SK-N-SH (cell line): Measurements from ENCODE around the gene CCDC178.

Experiments
- CHD2 ChIP-seq: fragments of 150-350 bp; IDR thresholded peaks from 2 replicates; pipeline ENCODE4 v1.6.1; 2018; ENCODE audit warnings: low read length; ENCODE audit not compliant: partially characterized antibody
- CTCF ChIP-seq: fragments of 200-600 bp; sonication (generic); IDR thresholded peaks from 2 replicates; pipeline ENCODE4 v1.6.1; 2017; ENCODE audit warnings: antibody characterized with exemption, mild to moderate bottlenecking, moderate library complexity
- ELF1 ChIP-seq: IDR thresholded peaks from 2 replicates; pipeline ENCODE4 v1.4.0; 2012
- FOSL2 ChIP-seq: IDR thresholded peaks from 2 replicates; pipeline ENCODE4 v1.4.0; 2012; ENCODE audit warnings: low read depth, mild to moderate bottlenecking, moderate library complexity, borderline replicate concordance
- GABPA ChIP-seq: IDR thresholded peaks from 2 replicates; pipeline ENCODE4 v1.4.0; 2012; ENCODE audit warnings: low read depth, mild to moderate bottlenecking
- JUND ChIP-seq: IDR thresholded peaks from 2 replicates; pipeline ENCODE4 v1.4.0; 2012
- POLR2AphosphoS5 ChIP-seq: IDR thresholded peaks from 2 replicates; pipeline ENCODE4 v1.6.1; 2012; ENCODE audit warnings: low read depth, low read length
- RAD21 ChIP-seq: IDR thresholded peaks from 2 replicates; pipeline ENCODE4 v1.6.1; 2012; ENCODE audit warnings: mild to moderate bottlenecking, low read length
- RCOR1 ChIP-seq: fragments of 150-350 bp; IDR thresholded peaks from 2 replicates; pipeline ENCODE4 v1.6.1; 2017; ENCODE audit warnings: antibody characterized with exemption, low read length
- TAF1 ChIP-seq: IDR thresholded peaks from 2 replicates; pipeline ENCODE4 v1.6.1; 2012; ENCODE audit warnings: low read depth, mild to moderate bottlenecking, low read length, moderate library complexity, borderline replicate concordance
- YY1 ChIP-seq: IDR thresholded peaks from 2 replicates; pipeline ENCODE4 v1.4.0; 2012; ENCODE audit warnings: low read depth, mild to moderate bottlenecking

GRCh38 chr18:32966141-32966540 lies 474.4 kb downstream of the CCDC178 start:
- TF ChIP-seq POLR2AphosphoS5 = no peak
- TF ChIP-seq CHD2 = no peak
- no peak for TF ChIP-seq RAD21
- TF ChIP-seq CTCF = no peak
- TF ChIP-seq YY1 = no peak
- TF ChIP-seq ELF1 = no peak
- no peak for TF ChIP-seq JUND
- no peak for TF ChIP-seq RCOR1
- no peak for TF ChIP-seq TAF1
- TF ChIP-seq GABPA = no peak
- no peak for TF ChIP-seq FOSL2
